HG03045 (cell line): ENCODE results near the gene TRAF4.
"Not testable (repeated sequence)": the region's sequence is repeated elsewhere in the genome, so short reads cannot be mapped to it uniquely, and the experiment has no call there.

Experiments
- ATAC-seq: cut with Tn5 transposase; IDR thresholded peaks from one replicate; pipeline ENCODE4 v1.9.1; 2021; ENCODE audit warnings: mild to moderate bottlenecking, moderate library complexity; ENCODE audit not compliant: unreplicated experiment

Gene TRAF4

DNA sequence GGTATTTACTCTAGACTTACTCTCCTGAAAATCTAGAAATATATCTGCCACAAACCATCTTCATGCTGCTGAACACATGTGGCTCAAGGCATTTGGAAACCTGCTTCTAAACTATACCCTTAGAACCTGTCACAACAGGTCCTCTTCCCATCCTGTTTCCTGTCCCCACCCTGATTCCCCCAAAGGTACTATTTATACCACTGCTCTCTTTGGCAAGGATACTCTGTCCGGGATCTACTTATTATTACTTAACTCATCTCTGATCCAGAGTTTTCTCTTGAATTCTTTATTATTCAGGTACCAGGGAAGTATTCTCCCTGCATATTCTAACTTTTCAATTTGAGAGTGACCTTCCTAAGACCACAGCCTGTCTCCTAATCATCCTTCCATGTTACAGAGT, 33.4 kb downstream of the TRAF4 start:
- ATAC-seq, result no peak

DNA sequence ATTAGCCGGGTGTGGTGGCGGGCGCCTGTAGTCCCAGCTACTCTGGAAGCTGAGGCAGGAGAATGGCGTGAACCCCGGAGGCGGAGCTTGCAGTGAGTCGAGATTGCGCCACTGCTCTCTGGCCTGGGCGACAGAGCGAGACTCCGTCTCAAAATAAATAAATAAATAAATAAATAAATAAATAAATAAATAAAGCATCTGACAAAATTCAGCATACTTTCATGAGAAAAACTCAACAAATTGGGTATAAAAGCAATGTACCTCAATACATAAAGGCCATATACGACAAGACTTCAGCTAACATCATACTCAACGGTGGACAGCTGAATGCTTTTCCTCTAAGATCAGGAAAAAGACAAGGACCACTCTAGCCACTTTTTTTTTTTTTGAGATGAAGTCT, 35.8 kb downstream of the TRAF4 start:
- ATAC-seq, result not testable (repeated sequence)

DNA sequence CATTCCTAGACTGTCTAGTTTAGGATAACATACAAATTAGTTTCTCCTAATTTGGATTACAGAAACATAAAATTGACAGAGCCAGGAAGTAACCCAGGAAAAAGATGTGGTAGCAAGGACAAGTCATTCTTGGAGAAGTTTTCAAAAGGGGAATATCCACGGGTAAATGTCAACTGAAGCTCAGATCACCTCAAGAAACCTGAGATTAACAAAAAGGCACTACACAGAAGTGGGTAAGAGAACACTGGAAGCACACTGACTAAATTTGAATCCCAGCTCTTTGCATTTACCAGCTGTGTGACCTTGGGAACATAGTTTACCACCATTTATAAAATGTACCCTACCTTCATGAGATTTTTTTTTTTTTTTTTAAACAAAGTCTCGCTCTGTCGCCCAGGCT, 39.4 kb downstream of the TRAF4 start:
- no peak for ATAC-seq

DNA sequence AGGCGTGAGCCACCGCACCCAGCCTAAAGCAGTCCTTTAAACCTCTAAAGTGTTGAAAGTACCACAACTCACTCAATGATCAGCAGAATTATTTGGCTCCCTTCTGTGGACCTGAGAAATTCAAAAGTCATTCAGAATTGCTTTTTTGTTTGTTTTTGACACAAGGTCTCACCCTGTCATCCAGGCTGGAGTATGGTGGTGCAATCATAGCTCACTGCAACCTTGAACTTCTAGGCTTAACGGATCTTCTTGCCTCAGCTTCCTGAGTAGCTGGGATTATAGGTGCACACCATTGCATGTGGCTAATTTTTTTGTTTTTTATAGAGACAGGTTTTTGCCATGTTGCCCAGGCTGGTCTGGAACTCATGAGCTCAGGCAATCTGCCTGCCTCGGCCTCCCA, 44.3 kb downstream of the TRAF4 start:
- ATAC-seq, result no peak

DNA sequence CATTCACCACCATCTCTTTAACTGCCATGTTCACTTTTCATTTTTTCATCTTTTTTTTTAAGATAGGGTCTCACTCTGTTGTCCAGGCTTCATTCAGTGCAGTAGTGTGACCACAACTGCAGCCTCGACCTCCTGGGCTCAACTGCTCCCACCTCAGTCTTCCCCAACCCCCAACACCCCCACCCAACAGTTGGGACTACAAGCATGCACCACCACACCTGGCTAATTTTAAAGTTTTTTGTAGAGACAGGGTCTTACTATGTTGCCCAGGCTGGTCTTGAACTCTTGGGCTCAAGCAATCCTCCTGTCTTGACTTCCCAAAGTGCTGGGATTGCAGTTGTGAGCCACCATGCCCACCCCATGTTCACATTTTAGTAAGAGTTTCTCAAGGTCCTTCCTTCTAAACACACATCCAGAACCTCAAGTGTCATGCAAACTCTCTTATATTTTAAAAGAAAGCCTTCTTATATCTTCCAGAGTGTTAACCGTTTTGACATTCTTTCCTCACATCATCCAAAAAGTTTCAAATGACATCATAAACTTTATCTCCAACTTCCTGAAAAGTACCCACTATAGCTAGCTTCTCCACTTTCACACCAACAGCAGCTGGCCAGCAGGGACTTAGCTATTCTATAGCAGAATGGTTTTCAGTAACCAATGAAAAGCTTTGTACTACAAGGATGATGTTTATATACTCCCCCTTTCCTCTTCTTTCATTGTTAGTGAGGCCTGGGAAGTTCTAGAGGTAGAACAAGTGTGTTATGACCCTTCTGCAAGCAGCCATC, 49.3 kb downstream of the TRAF4 start:
- ATAC-seq, result no peak

DNA sequence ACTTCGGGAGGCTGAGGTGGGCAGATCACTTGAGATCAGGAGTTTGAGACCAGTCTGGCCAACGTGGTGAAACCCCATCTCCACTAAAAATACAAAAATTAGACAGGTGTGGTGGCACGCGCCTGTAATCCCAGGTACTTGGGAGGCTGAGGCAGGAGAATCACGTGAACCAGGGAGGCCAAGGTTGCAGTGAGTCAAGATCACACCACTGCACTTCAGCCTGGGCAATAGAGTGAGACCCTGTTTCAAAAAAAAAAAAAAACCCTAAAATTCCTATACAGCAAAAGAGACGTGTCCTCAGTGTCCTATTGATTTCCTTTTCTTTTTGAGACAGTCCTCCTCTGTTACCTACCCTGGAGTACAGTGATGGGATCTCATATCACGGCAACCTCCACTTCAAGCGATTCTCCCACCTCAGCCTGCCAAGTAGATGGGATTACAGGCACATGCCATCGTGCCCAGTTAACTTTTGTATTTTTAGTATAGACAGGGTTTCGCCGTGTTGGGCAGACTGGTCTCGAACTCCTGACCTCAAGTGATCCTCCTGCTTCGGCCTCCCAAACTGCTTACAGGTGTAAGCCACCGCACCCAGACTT, 51.1 kb downstream of the TRAF4 start:
- ATAC-seq, result not testable (repeated sequence)

DNA sequence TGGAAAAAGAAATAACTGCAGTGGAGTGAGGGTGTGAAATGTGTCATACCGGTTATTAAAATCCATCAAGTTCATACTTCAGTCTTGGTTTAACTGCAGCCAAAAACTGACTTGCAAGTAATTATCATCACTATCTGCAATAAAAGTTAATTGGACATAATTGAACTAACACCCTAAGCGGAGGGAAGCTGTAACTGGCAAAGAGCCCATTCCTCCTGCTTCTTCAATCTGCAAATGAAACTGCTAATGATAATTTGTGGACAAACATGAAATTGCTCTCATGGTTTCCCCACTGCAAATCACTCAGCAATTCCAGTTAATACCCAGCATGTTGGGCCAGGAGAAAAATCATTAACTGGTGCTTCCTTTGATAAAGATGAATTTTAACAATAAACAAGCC, 52.3 kb downstream of the TRAF4 start:
- no peak for ATAC-seq
